GM19035 (cell line): ENCODE measurements around the gene PLGRKT.
"Not testable (repeated sequence)": the region's sequence is repeated elsewhere in the genome, so short reads cannot be mapped to it uniquely, and the experiment has no call there.

Experiments
- ATAC-seq: cut with Tn5 transposase; IDR thresholded peaks from one replicate; pipeline ENCODE4 v1.9.1; 2021; ENCODE audit not compliant: unreplicated experiment

The PLGRKT gene

GRCh38 chr9:5321601-5322000 lies 116.1 kb downstream of the PLGRKT start:
- ATAC-seq = not testable (repeated sequence)

GRCh38 chr9:5321058-5321457 lies 116.7 kb downstream of the PLGRKT start:
- no peak for ATAC-seq

- not testable (repeated sequence) for ATAC-seq
Measured at GRCh38 chr9:5316406-5316805, 121.3 kb downstream of the PLGRKT start.

GRCh38 chr9:5315187-5315923 lies 122.4 kb downstream of the PLGRKT start:
- no peak for ATAC-seq

- no peak for ATAC-seq
Measured at GRCh38 chr9:5310851-5311250, 126.9 kb downstream of the PLGRKT start.
